Spinal cord (tissue), 10 donors: ENCODE results near the gene POMGNT2. TPM values are rescaled to one million over a fixed set of nuclear protein-coding genes. Genes with fewer than 3 reads are reported as not detected.

ENCODE experiments used
- DNase-seq, 6 donors: peaks; one replicate each; pipeline versions ENCODE4 v3.0.0 to v3.0.0-alpha.2; 2013 to 2015; ENCODE audit warnings: low spot score in 6 of 6, low read depth in 4 of 6
- H3K27ac ChIP-seq: one replicate; pipeline ENCODE4 v1.5.1; 2013; ENCODE audit warnings: low read depth, low read length, control low read depth
- H3K27me3 ChIP-seq: one replicate; pipeline ENCODE4 v1.6.1; 2013; ENCODE audit warnings: low read length; ENCODE audit not compliant: control insufficient read depth, insufficient read depth
- H3K36me3 ChIP-seq: one replicate; pipeline ENCODE4 v1.6.1; 2013; ENCODE audit warnings: low read length; ENCODE audit not compliant: control insufficient read depth, insufficient read depth
- H3K4me1 ChIP-seq: one replicate; pipeline ENCODE4 v1.6.1; 2013; ENCODE audit warnings: low read length; ENCODE audit not compliant: control insufficient read depth, insufficient read depth
- H3K4me3 ChIP-seq: one replicate; pipeline ENCODE4 v1.5.1; 2013; ENCODE audit warnings: low read depth, low read length, control low read depth
- H3K9me3 ChIP-seq: one replicate; pipeline ENCODE4 v1.6.1; 2013; ENCODE audit warnings: low read length; ENCODE audit not compliant: control insufficient read depth, insufficient read depth
- WGBS: methylation state at CpG from one replicate; pipeline ENCODE4 v1.1.5; 2013; ENCODE audit warnings: missing lambda C conversion rate; ENCODE audit not compliant: insufficient coverage; 5-methylcytosine and 5-hydroxymethylcytosine counted together
- polyA plus RNA-seq, 2 donors: library from polyadenylated mRNA; unstranded; fragments of 120-200 nt; gene quantifications; one replicate each; pipeline ENCODE4 v1.2.1, GENCODE V29; 2013; ENCODE audit not compliant: insufficient read length in 2 of 2
- total RNA-seq, 2 donors: library from RNA; depleted of rRNA in 1 of 2; stranded (reverse); fragments of 120-200 nt in 1 of 2; fragments of >200 nt in 1 of 2; gene quantifications; one replicate each; pipeline versions ENCODE4 v1.2.3 to v1.2.4, GENCODE V29; 2013 to 2014
- donor health status: healthy.

POMGNT2 gene
- total and polyA plus RNA-seq, 4 donors, result 21.0 to 44.4 (median 38.8) TPM

- Histone ChIP-seq H3K27me3 (no peaks in the 10 kb centered on the region), H3K36me3 (no peaks in the 10 kb centered on the region), H3K4me1 (no peaks in the 10 kb centered on the region), H3K4me3 (no peak overlapping the region), H3K9me3 (peaks cover 4% of the 10 kb centered on the region), H3K27ac (no peak overlapping the region)
- WGBS, result no CpG with 5 or more reads among the region's 4 CpGs
- no peak for DNase-seq
These were observed 32.8 kb upstream of the POMGNT2 start for GRCh38 chr3:43138488-43139231.

DNA sequence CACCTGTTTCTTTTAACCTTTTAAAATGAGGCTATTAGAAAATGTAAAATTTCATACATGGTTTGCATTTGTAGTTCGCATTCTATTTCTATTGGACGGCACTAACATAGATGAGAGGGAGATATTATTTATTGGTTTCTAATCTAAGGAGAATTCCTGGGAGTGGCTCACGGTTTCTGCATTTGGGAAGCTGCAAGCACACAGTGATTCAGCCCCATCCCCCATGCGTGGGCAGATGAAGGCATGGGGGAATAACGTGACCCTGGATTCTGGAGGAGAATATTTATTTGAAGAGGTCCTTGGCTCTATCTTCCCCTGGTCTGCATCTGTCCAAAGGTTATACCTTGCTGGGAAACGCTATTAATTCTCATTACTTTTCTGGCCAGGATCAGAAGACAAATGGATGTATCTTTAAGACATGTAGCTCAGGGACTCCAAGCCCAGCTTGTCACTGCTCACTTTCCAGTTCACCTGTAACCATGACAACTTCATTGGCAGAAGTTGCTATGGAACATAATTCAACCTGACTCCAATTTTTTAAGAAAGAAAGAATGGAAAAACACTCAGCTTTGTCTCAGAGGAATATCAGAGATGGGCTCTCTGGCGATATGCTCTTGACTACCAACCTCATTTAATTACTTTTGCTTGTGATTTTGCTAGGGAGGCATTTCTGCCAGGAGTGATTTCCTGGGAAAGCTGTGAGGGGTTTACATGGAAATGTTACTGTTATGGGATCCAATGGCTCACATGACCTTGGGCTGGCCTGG is 27.2 kb upstream of the POMGNT2 start:
- Histone ChIP-seq H3K9me3 (peaks cover 4% of the 10 kb centered on the region), H3K36me3 (no peaks in the 10 kb centered on the region), H3K27ac (no peak overlapping the region), H3K27me3 (no peaks in the 10 kb centered on the region), H3K4me1 (no peaks in the 10 kb centered on the region), H3K4me3 (no peak overlapping the region)
- DNase-seq, result peak in 3 of 6 donors; percentile 24 to 81 (median 69)
- 72% methylated on average over 3 of the region's 7 CpGs for WGBS

DNA sequence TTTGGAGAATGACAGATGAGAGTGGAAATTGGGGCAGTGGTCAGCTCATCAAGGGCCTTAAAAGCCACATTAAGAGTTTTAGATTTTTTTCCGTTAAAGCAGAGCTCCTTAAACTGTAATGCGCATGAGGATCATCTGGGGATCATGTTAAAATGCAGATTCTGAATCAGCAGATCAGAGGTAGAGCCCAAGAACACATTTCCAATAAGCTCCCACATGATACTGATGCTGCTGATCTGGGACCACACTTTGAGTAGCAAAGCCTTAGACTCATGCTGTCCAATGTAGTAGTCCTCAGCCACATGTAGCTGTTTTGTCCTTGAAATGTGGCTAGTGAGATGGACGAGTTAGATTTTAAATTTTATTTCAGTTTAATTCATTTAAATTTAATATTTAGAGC is 26.3 kb upstream of the POMGNT2 start:
- Histone ChIP-seq H3K27ac (no peak overlapping the region), H3K4me3 (no peak overlapping the region), H3K36me3 (no peaks in the 10 kb centered on the region), H3K4me1 (no peaks in the 10 kb centered on the region), H3K27me3 (no peaks in the 10 kb centered on the region), H3K9me3 (peaks cover 4% of the 10 kb centered on the region)
- WGBS, result 67% methylated on average over 1 of the region's 3 CpGs
- DNase-seq, result no peak

DNA sequence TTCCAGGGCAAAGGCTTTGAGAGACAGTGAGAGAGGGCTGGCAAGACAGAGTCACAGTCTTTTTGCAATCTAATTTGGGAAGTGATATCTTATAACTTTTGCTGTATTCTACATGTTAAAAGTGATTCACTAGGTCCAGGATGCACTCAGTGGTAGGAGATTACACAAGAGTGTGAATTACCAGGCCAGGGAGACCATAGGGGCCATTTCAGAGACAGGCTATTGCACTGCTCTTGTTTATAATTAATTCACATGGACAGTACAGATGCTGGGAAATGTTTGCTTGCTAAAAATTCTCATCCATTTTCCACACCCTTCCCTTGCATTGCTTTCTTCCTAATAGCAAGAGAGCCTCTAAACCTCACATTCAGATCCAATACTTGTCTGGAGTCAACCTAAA is 22.6 kb upstream of the POMGNT2 start:
- no peak for DNase-seq
- Histone ChIP-seq H3K36me3 (no peaks in the 10 kb centered on the region), H3K4me3 (no peak overlapping the region), H3K4me1 (no peaks in the 10 kb centered on the region), H3K9me3 (no peaks in the 10 kb centered on the region), H3K27me3 (no peaks in the 10 kb centered on the region), H3K27ac (no peak overlapping the region)

DNA sequence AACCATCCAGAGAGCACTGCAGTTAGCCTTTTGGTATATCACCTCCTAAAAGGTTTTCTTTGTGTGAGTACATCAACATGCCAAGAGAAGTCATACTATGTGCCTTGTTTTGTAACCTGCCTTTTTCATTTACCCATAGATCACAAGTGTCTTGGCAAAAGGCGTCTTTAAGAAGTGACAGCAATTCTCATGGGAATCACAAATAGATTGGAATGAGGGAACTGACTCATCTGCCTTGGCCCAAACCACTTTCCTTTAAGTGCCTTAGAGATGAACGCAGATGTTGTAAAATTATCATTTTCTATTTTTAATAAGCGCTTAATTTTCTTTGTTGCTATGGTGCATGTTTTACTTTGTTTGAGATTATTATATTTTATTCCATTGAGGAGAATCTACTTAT is 20.7 kb upstream of the POMGNT2 start:
- Histone ChIP-seq H3K9me3 (no peaks in the 10 kb centered on the region), H3K36me3 (no peaks in the 10 kb centered on the region), H3K4me3 (no peak overlapping the region), H3K27me3 (no peaks in the 10 kb centered on the region), H3K4me1 (no peaks in the 10 kb centered on the region), H3K27ac (no peak overlapping the region)
- no CpG with 5 or more reads among the region's 3 CpGs for WGBS
- DNase-seq, result peak in 1 of 6 donors; percentile 59

DNA sequence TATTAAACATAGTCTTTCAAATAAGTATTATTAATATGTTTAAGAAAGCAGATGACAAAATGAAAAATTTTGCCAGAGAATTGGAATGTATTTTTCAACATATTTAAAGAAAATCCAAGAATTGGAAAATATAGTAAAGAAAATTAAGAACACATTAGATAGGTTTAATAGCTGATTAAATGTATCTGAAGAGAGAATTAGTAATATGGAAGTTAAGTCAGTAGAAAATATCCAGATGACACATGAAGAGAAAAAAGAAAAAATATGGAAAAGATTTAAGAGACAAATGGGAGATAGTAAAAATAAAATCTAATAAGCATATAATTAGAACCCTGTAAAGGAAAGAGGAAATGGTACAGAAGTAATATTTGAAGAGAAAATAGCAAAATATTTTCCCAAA is 18.0 kb upstream of the POMGNT2 start:
- Histone ChIP-seq H3K9me3 (no peaks in the 10 kb centered on the region), H3K36me3 (no peaks in the 10 kb centered on the region), H3K27me3 (no peaks in the 10 kb centered on the region), H3K4me3 (no peak overlapping the region), H3K27ac (no peak overlapping the region), H3K4me1 (no peaks in the 10 kb centered on the region)
- no peak for DNase-seq

GRCh38 chr3:43120937-43121336 is 15.1 kb upstream of the POMGNT2 start:
- Histone ChIP-seq H3K4me1 (no peaks in the 10 kb centered on the region), H3K27me3 (no peaks in the 10 kb centered on the region), H3K27ac (no peak overlapping the region), H3K36me3 (no peaks in the 10 kb centered on the region), H3K4me3 (no peak overlapping the region), H3K9me3 (no peaks in the 10 kb centered on the region)
- DNase-seq, result no peak
- 100% methylated on average over 1 of the region's 3 CpGs for WGBS

- DNase-seq, result no peak
- H3K27ac ChIP-seq, result no peak overlapping the region
- H3K4me1 ChIP-seq, result no peaks in the 10 kb centered on the region
- WGBS, result 92% methylated on average over 4 of the region's 4 CpGs
- H3K9me3 ChIP-seq, result no peaks in the 10 kb centered on the region
- H3K4me3 ChIP-seq, result no peak overlapping the region
- no peaks in the 10 kb centered on the region for H3K27me3 ChIP-seq
- H3K36me3 ChIP-seq, result no peaks in the 10 kb centered on the region
These were observed 11.4 kb upstream of the POMGNT2 start for GRCh38 chr3:43117257-43117656.

GRCh38 chr3:43113671-43114070 is 7.8 kb upstream of the POMGNT2 start:
- H3K27me3 ChIP-seq, result no peaks in the 10 kb centered on the region
- H3K9me3 ChIP-seq, result no peaks in the 10 kb centered on the region
- H3K27ac ChIP-seq, result no peak overlapping the region
- DNase-seq, result peak in 1 of 6 donors; percentile 47
- no peaks in the 10 kb centered on the region for H3K4me1 ChIP-seq
- H3K36me3 ChIP-seq, result no peaks in the 10 kb centered on the region
- WGBS, result 80% methylated on average over 2 of the region's 3 CpGs
- H3K4me3 ChIP-seq, result no peak overlapping the region

DNA sequence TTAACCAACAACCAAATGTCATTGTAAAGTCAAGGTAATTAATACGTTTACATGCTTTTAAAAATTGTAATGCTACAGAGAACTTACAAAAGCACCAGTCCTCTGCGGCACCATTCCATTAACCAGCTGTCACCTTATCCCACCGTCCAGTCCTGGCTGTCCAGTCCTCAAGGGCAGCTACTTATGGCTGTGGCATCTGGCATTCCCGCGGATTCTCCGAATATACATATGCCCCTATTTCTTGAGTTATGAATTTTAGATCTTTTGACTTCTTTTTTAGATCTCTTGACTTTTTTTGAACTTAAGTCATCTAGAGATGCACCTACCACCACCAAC is 382 bp upstream of the POMGNT2 start:
- Histone ChIP-seq H3K27ac (no peak overlapping the region), H3K36me3 (no peaks in the 10 kb centered on the region), H3K27me3 (no peaks in the 10 kb centered on the region), H3K9me3 (no peaks in the 10 kb centered on the region), H3K4me3 (peak overlapping the region; percentile 30), H3K4me1 (peaks cover 19% of the 10 kb centered on the region)
- 0% methylated on average over 2 of the region's 6 CpGs for WGBS
- no peak for DNase-seq
